GM21576 (cell line): ENCODE data around the gene EYA2.
"Not testable (repeated sequence)": the region's sequence is repeated elsewhere in the genome, so short reads cannot be mapped to it uniquely, and the experiment has no call there.

Experiments
- ATAC-seq: cut with Tn5 transposase; IDR thresholded peaks from one replicate; pipeline ENCODE4 v1.9.1; 2021; ENCODE audit warnings: mild to moderate bottlenecking, moderate library complexity; ENCODE audit not compliant: unreplicated experiment

Gene EYA2

GRCh38 chr20:46894971-46895905, 595 bp downstream of the EYA2 start:
- no peak for ATAC-seq

GRCh38 chr20:46895906-46896242, 1.2 kb downstream of the EYA2 start:
- no peak for ATAC-seq

GRCh38 chr20:46897328-46897880, 2.8 kb downstream of the EYA2 start:
- ATAC-seq: no peak

GRCh38 chr20:46898423-46898822, 3.8 kb downstream of the EYA2 start:
- ATAC-seq: no peak

GRCh38 chr20:46899621-46900020, 5.0 kb downstream of the EYA2 start:
- no peak for ATAC-seq

GRCh38 chr20:46900086-46900485, 5.4 kb downstream of the EYA2 start:
- no peak for ATAC-seq

- ATAC-seq: no peak
These were observed 6.2 kb downstream of the EYA2 start for GRCh38 chr20:46900826-46901225.

- no peak for ATAC-seq
These were observed 7.0 kb downstream of the EYA2 start for GRCh38 chr20:46901638-46902037.

- ATAC-seq: no peak
These were observed 8.6 kb downstream of the EYA2 start for GRCh38 chr20:46903256-46903655.

GRCh38 chr20:46903937-46904336, 9.3 kb downstream of the EYA2 start:
- no peak for ATAC-seq

- no peak for ATAC-seq
These were observed 10.9 kb downstream of the EYA2 start for GRCh38 chr20:46905364-46906125.

GRCh38 chr20:46913329-46914044, 18.8 kb downstream of the EYA2 start:
- no peak for ATAC-seq

- no peak for ATAC-seq
These were observed 20.2 kb downstream of the EYA2 start for GRCh38 chr20:46914789-46915379.

- ATAC-seq: no peak
These were observed 21.1 kb downstream of the EYA2 start for GRCh38 chr20:46915575-46916257.

- ATAC-seq: no peak
These were observed 21.6 kb downstream of the EYA2 start for GRCh38 chr20:46916258-46916603.

GRCh38 chr20:46917155-46917554, 22.5 kb downstream of the EYA2 start:
- ATAC-seq: no peak

GRCh38 chr20:46920114-46920513, 25.5 kb downstream of the EYA2 start:
- ATAC-seq: no peak

GRCh38 chr20:46922841-46923240, 28.2 kb downstream of the EYA2 start:
- ATAC-seq: not testable (repeated sequence)

- no peak for ATAC-seq
These were observed 28.9 kb downstream of the EYA2 start for GRCh38 chr20:46923550-46923949.

GRCh38 chr20:46928580-46929132, 34.0 kb downstream of the EYA2 start:
- no peak for ATAC-seq
